GM18520 (cell line): Measurements from ENCODE around the gene PIM3.

Experiments used
- ATAC-seq: cut with Tn5 transposase; IDR thresholded peaks from one replicate; pipeline ENCODE4 v1.9.1; 2021; ENCODE audit not compliant: unreplicated experiment

The PIM3 gene

DNA sequence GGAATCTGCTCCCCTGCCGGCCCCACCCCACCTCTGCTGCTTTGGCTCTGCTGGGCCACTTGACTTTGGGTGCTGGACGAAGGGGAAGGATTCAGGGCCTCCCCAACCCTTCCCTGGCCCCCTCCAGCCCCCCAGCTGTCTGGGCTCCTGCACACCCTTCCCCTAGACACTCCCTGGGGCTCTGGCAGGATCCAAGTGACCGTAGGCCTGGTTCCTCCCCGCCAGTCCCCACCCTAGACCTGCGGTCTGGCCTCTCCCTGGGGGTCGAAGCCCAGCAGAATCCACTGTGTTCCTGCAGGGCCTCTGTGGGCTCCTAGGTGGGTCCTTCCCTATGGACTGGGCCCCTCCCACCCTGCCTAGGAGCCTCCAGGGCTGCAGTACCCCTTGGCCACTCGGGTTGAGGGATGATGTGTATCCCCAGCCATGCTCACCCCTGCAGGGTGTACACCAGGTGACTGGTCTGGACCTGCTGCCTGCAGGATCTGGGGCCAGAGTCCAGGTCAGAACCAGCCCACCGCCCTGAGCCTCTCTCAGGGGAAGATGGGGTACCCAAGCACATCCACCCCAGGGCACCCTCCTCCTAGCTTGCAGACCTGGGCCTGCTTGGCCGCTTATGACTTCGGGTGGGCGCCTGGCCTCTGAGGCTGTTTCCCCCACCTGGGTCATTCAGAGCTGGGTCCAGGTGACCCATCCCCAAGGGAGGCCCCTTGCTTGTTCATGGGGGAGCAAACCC, 5.6 kb downstream of the PIM3 start:
- ATAC-seq: no peak

DNA sequence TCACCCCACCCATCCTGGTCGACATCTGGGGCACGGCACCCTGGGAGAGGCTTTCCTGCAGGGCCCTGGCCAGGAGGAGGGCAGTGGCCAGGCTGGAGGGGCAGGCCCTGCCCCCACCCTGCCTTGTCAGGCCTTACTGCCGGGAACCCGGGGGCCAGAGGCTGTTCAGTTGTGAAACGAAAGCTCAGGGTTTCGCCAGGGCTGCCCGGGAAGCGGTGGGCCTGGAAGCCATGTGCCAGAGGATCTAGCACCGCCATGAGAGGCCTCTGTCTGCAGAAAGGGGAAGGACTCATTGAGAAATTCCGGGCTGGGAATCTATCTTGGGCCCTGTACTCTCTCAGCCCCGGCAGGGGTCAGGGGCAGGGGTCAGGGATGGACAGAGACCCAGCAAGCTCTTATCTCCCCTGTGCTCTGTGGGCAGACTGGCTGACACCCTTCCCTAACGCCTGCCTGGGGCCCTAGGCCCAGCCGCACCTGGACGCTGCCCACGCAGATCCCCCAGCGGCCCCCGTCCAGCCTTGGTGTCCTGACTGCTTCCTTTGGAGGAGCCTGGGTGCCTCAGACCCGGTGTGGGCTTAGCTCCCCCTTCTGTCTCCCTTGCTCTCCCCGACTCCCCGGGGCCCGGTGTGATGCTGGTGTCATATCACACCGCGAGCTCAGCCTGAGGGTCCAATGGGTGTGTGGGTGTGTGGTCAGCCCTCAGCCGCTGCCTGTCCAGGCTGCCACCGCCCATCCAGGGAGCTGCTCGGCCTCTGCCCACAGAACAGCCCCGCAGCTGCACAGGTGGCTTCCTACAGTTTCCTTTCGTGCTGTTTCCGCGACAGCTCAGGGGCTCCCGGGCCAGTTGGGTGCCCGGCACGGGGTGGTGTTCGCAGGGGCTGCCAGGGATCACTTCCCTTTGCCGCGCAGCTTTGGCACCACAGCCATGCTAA, 6.5 kb downstream of the PIM3 start:
- ATAC-seq: no peak

DNA sequence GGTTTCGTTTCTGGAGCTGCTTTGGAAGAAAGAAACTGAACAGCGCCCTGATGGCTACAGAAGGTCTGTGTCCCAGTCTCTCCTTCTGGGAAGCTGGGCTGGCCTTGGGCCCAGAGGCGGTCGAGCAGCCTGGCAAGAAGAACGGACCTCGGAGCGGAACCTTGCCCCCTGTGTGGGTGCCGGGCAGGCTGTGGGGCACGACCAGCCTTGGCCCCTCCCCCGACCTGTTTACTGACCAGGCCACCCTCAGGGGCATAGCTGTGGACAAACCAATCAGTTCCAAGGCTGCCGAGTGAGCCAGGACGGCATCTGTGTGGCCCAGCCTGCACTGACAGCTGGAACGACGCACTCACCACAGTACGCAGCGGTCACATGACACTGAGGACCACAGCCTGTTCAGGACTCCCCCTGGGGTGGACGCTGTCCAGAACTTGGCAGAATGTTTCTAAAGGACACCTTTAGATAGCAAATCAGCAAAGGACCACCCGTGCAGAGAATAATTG, 7.2 kb downstream of the PIM3 start:
- no peak for ATAC-seq

DNA sequence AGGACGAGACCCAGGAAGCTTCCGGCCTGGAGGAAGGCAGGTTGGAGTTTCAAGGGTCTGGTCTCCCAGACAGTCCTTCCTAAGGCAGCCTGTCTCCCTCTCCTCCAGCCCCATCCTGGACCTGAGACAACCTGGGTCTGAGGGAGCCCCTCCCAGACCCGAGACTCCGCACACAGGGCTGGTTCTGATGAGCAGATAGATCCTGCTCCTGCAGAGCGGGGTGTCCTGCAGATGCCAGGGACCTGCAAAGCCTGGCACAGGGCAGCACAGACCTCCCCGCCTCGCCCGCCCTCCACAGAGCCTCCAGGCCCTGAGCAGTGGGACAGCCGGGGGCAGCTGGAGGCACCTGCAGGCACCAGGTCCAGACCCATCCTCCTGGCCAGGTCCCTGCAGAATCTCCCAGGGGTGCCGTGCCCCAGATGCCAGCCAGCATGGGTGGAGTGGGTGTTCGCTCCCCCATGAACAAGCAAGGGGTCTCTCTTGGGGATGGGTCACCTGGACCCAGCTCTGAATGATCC, 7.8 kb downstream of the PIM3 start:
- no peak for ATAC-seq

DNA sequence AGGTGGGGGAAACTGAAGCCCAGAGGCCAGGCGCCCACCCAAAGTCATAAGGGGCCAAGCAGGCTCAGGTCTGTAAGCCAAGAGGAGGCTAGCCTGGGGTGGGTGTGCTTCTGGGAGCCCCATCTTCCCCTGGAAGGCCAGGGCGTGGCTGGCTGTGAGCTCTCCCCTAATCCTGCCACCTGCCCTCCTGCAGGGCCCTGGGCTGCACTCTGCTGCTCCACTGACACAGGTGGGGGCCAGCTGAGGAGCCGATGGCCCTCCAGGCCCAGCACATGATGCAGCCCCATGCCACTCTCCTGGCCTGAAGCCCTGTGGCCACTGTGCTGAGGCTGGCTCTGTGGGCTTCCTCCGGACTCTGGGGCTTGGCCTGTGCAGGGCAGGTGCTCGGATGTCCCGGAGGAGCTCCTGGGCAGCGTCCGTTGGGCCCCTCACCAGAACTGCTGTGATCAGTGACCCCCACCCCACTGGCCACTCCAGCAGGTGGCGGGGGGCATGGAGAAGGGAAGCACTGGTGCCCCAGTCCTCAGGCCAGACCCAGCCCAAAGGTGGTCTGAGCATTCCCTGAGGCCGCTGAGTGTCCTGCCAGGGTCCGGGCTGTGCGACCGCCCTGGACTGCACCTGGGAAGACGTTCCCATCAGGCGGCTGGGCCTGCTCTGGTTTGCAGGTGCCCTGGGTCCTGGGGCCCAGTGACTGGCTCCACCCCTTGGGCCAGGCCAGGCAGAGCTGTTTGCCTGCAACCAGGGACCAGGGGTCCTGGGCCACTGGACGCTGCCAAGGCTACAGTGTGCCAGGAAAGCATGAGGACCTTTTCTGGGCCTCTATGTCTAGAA, 8.5 kb downstream of the PIM3 start:
- no peak for ATAC-seq

DNA sequence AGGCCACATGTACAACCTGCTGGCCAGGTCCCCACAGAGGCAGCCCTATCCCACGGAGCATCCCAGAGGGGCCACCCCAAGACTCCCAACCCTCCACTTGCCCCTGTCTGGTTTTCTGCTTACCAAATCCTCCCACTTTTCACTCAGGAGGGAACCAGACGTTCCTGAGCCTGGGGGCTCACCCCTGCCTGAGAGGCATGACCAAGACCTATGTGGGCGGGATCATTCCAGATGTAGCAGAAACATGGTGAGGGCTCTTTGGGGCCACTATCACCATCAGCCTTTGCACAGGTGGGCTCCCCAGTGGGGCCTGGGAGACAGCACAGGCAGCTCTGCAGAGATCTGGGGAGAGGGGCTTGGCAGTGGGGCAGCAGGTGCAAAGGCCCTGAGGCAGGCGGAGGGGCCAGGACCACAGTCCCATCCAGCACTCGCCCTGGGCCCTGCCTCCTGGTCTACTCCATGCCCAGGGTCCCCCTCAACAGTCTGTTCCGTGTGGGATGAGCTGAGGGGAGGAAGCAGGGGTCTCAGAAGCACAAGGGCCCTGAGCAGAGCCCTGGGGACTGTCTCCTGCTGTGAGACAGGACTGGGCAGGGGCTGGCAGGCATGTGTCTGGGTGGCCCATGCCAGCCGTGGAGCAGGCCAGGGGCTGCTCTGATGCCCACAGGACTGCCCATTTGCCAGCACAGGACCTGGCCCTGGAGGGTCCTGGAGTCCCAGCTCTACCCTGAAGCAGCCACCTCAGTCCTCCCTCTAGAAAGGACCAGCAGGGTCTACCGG, 9.4 kb downstream of the PIM3 start:
- no peak for ATAC-seq

DNA sequence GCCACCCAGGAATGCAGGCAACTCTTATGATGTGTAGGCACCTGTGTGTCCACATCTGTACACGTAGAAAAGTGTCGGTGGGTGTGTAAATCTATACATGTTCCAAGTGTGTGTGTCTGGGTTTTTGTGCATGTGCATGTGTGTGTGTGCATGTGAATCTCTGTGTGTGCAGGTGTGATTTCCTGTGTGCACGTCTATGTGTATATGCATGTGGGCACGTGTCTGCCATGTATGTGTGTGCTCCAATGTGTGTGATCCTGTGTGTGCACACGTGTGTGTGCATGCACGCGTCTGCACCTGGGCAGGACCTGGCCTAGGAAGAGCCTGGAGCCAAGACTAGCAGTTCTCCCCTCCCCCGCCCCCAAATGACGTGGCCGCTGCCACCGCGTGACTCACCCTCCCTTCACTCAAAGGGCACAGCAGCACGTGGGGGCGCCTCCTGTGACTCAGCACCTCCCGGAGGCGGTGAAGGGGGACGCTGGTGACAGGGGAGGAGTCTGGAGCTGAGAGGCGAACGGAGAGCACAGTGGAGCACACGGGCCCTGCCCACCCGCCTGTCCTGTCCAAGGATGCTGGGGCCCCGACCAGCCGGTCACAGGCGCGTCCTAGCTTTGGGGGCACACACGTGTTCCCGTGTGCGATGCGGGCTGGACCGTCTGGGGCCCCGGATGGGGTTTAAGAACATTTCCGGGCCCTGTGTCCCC, 10.1 kb downstream of the PIM3 start:
- ATAC-seq: peak; percentile 56

DNA sequence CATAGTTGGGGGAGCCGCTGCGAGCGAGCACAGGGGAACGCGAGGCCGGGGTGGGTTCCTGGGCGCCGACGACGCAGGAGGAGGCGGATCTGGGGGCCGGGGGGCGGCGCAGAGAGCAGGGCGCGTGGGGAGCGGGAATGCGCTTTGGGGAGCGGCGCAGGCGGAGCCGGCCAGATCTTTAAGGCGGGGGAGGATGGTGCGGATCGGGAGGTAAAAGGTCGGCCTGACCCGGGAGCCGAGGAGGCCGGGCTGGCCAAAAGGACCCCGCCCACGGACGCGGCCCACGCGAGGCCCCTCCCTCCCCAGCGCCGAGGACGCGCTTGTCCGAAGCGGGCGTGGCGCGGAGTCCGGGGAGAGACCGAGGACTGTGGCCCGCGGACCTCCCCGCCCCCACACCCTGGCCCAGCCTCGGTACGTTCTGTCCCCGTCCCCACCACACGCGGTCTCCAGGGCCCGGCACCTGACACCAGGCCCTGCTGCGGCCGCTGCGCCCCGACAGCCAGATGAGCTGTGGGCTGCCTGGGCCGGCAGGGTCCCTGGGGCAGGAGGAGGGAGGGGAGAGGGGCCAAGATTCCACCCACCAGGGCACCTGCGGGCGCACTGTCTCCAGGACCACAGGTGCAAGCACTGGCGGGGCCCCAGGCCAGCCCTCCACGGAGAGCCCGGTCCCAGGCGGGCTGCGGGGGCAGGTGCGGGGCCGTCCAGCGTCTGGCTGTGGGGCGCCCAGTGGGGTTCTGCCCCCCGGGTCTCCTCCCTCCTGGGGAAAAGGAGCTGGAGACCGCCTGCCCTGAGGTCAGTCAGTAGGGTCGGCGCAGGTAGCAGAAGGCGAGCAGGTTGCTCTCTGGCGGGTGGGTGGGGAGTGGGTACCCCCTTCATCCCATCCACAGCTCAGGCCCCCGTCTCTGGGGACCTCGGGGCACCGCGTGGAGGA, 10.9 kb downstream of the PIM3 start:
- ATAC-seq: peak; percentile 26

DNA sequence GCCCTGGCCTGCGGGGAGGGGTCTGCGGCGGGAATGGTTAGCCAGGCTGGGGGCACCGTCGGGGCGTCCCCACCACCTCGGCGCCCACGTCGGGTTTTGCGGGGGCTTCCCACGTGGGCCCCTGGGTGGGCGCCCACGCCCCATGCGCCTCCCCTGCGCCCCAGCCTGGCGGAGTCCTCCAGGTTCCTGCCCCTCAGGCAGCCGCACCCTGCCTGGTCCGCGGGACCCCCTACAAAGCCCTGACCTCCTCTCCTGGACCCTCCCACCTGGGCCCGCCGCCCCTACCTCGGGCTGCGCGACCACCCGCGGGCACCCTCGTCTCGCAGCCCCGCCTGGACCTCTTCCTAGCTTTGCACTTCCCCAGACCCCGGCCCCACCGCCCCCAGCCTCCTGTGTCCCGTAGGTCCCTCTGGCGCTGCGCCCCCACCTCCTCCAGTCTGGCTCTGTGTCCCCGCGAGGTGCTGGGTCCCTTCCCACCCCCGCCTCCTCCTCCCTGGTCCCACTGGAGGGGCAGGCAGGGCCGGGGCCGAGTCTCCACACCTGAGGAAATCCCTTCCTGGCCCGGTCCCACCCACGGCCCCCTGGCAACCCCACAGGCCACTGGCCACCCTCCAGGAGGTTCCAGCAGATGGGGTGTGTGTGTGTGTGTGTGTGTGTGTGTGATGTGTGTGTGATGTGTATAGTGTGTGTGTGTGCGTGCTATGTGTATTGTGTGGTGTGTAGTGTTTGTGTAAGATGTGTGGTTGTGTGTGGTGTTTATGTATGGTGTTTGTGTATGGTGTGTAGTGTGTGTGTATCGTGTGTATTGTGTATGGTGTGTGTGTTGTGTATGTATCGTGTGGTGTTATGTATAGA, 11.8 kb downstream of the PIM3 start:
- ATAC-seq: no peak

DNA sequence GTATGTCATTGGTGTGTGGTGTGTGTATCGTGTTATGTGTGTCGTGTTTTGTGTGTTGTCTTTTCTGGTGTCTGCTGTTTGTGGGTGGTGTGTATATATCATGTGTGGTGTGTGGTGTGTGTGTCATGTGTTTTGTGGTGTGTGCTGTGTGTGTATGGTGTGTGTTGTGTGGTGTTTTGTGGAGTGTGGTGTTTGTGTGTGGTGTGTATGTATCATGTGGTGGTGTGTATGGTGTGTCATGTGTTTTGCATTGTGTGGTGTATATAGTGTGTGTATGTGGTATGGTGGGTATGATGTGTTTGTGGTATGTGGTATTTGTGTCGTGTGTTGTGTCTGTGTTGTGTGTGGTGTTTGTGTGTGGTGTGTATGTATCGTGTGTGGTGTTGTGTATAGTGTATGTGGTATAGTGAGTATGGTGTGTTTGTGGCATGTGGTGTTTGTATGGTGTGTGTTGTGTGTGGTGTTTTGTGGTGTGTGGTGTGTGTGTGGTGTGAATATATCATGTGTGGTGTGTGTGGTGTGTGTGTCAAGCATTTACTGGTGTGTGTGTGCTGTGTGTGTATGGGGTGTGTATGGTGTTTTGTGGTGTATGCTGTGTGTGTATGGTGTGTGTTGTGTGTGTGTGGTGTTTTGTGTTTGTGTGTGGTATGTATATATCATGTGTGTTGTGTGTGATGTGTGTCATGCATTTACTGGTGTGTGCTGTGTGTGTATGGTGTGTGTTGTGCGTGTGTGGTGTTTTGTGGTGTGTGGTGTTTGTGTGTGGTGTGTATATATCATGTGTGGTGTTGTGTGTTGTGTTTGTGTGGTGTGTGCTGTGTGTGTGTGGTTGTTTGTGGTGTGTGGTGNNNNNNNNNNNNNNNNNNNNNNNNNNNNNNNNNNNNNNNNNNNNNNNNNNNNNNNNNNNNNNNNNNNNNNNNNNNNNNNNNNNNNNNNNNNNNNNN, 12.7 kb downstream of the PIM3 start:
- ATAC-seq: no peak

DNA sequence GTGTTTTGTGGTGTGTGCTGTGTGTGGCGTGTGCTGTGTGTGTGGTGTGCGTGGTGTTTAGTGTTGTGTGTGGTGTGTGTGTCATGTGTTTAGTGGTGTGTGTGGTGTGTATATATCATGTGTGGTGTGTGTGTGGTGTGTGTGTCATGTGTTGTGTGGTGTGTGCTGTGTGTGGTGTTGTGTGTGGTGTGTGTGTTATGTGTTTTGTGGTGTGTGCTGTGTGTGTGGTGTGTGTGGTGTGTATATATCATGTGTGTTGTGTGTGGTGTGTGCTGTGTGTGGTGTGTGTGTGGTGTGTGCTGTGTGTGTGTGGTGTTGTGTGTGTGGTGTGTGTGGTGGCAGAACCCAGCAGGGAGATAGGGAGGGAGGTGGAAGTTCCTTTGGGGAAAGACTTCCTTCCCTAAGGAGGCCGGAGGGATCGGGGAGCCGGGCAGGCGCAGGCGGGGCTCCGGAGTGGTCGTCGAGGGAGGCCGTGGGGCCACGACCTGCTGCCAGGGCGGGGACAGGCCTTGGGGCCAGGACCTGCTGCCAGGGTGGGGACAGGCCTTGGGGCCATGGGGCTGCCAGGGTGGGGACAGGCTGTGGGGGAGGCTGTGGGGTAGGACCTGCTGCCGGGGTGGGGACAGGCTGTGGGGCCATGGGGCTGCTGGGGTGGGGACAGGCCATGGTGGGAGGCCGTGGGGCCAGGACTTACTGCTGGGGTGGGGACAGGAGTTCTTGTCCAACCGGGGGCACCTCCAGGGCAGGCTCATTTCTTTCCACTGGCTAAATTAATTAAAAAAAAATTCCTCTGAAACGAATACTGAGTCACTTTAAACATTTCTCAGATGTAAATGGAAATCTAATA, 15.2 kb downstream of the PIM3 start:
- ATAC-seq: no peak

DNA sequence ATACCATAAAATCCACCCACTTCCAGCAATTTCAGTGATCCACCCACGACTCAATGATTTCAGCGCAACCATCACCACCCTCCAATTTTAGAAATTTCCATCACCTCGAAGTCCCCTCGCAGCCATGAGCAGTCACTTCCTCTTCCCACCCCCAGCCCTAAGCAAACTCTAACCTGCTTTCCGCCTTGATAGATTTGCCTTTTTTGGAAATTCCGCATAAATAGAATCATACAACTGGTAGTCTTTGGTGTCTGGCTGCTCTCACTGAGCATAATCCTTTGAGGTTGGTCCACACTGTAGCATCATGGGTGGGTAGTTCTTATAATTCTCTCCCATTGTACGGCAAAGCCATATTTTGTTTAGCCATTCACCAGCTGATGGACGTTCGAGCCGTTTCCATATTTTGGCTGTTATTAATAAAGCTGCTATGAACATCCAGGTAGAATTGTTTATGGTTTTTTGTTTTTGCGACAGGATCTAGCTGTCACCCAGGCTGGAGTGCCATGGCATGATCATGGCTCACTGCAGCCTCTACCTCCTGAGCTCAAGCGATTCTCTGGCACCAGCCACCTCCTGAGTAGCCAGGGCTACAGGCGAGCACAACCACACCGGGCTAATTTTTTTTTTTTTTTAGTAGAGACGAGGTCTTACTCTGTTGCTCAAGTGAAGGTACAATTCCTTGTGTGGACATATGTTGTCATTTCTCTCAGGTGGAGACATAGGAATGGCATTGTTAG, 16.0 kb downstream of the PIM3 start:
- ATAC-seq: no peak

DNA sequence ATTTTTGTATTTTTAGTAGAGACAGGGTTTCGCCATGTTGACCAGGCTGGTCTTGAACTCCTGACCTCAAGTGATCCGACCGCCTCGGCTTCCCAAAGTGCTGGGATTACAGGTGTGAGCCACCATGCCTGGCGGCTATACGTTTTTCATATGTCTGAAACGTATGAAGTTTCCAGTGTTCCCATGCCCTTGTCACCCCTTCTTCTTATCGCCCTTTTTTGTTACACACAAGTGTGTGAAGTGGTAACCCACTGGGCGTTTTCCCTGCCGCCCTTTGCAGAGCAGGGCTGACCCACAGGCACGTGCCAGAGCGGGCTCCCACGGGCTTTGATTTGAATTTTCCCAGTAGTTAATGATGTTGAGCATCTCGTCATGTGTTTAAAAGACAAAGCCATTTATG, 17.0 kb downstream of the PIM3 start:
- ATAC-seq: no peak

DNA sequence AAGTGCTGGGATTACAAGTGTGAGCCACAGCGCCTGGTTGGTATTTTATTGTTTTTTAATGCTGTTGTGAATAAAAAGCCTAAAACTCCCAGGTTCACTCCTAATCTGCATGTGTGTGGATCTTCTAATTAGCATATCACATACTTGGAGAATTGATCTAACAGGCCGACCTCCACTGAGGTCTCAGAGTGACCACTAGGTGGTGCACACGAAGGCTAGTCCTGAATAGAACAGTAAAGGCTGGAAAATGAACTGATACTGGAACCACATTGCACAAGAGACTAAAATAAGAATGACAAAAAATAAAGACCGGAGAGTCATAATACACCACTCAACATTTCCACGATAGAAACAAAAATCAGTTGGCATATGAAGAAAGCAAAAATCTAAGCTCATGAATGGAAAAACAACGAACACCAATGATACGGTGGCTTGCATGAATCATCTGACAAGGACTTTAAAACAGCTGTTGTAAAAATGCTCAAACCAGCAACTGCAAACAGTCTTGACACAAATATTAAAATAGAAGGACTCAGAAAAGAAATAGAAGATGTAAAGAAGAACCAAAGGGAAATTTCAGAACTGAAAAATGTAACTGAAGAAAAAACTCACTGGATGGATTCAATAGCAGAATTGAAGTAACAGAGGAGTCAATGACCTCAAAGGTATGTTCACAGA, 19.2 kb downstream of the PIM3 start:
- no peak for ATAC-seq
